Measurements from ENCODE around the gene DHRS1. TPM values are rescaled to one million over a fixed set of nuclear protein-coding genes. Genes with fewer than 3 reads are reported as not detected.
"Not testable (repeated sequence)": the region's sequence is repeated elsewhere in the genome, so short reads cannot be mapped to it uniquely, and the experiment has no call there.

The DHRS1 gene
- total RNA-seq, 1 donor from 2014 or later = 6.3 TPM

GRCh38 chr14:24251880-24252288 lies 47.7 kb downstream of the DHRS1 start:
- Histone ChIP-seq H3K27me3 (ENCODE audit: control insufficient read depth in 3 of 3, insufficient read depth in 3 of 3, low read length in 3 of 3) (no peaks in the 10 kb centered on the region), H3K4me1 (ENCODE audit: control insufficient read depth in 3 of 3, insufficient read depth in 3 of 3, low read length in 3 of 3) (no peaks in the 10 kb centered on the region), H3K9ac (ENCODE audit: low read depth in 1 of 3, low read length in 3 of 3) (no peak overlapping the region), H3K4me3 (ENCODE audit: low read length in 3 of 3) (no peak overlapping the region), H3K27ac (ENCODE audit: low read depth, low read length) (no peak overlapping the region), H3K9me3 (ENCODE audit: control insufficient read depth in 3 of 3, low read length in 3 of 3) (no peaks in the 10 kb centered on the region), H3K36me3 (ENCODE audit: control insufficient read depth in 3 of 3, insufficient read depth in 3 of 3, low read length in 3 of 3) (peaks cover 3 to 9% (median 5%) of the 10 kb centered on the region in 3 donors)

GRCh38 chr14:24250354-24250753 lies 49.2 kb downstream of the DHRS1 start:
- no peak overlapping the region for H3K4me3 ChIP-seq (ENCODE audit: low read length in 3 of 3)
- no peak overlapping the region for H3K27ac ChIP-seq (ENCODE audit: low read depth, low read length)
- no peaks in the 10 kb centered on the region for H3K9me3 ChIP-seq (ENCODE audit: control insufficient read depth in 3 of 3, low read length in 3 of 3)
- no peaks in the 10 kb centered on the region for H3K27me3 ChIP-seq (ENCODE audit: control insufficient read depth in 3 of 3, insufficient read depth in 3 of 3, low read length in 3 of 3)
- H3K4me1 ChIP-seq (ENCODE audit: control insufficient read depth in 3 of 3, insufficient read depth in 3 of 3, low read length in 3 of 3) = no peaks in the 10 kb centered on the region
- H3K9ac ChIP-seq (ENCODE audit: low read depth in 1 of 3, low read length in 3 of 3) = no peak overlapping the region
- H3K36me3 ChIP-seq (ENCODE audit: control insufficient read depth in 3 of 3, insufficient read depth in 3 of 3, low read length in 3 of 3) = peaks cover 3 to 9% (median 5%) of the 10 kb centered on the region in 3 donors

GRCh38 chr14:24249230-24250021 lies 50.2 kb downstream of the DHRS1 start:
- no peaks in the 10 kb centered on the region for H3K4me1 ChIP-seq (ENCODE audit: control insufficient read depth in 3 of 3, insufficient read depth in 3 of 3, low read length in 3 of 3)
- no peak overlapping the region for H3K9ac ChIP-seq (ENCODE audit: low read depth in 1 of 3, low read length in 3 of 3)
- H3K27ac ChIP-seq (ENCODE audit: low read depth, low read length) = no peak overlapping the region
- no peaks in the 10 kb centered on the region for H3K27me3 ChIP-seq (ENCODE audit: control insufficient read depth in 3 of 3, insufficient read depth in 3 of 3, low read length in 3 of 3)
- H3K9me3 ChIP-seq (ENCODE audit: control insufficient read depth in 3 of 3, low read length in 3 of 3) = no peaks in the 10 kb centered on the region
- H3K4me3 ChIP-seq (ENCODE audit: low read length in 3 of 3) = no peak overlapping the region
- peaks cover 0 to 2% (median 2%) of the 10 kb centered on the region in 3 donors for H3K36me3 ChIP-seq (ENCODE audit: control insufficient read depth in 3 of 3, insufficient read depth in 3 of 3, low read length in 3 of 3)

- Histone ChIP-seq H3K9me3 (ENCODE audit: control insufficient read depth in 3 of 3, low read length in 3 of 3) (no peaks in the 10 kb centered on the region), H3K4me3 (ENCODE audit: low read length in 3 of 3) (no peak overlapping the region), H3K27ac (ENCODE audit: low read depth, low read length) (no peak overlapping the region), H3K27me3 (ENCODE audit: control insufficient read depth in 3 of 3, insufficient read depth in 3 of 3, low read length in 3 of 3) (no peaks in the 10 kb centered on the region), H3K4me1 (ENCODE audit: control insufficient read depth in 3 of 3, insufficient read depth in 3 of 3, low read length in 3 of 3) (peaks cover 6 to 9% (median 6%) of the 10 kb centered on the region in 3 donors), H3K9ac (ENCODE audit: low read depth in 1 of 3, low read length in 3 of 3) (no peak overlapping the region), H3K36me3 (ENCODE audit: control insufficient read depth in 3 of 3, insufficient read depth in 3 of 3, low read length in 3 of 3) (peaks cover 0 to 2% (median 0%) of the 10 kb centered on the region in 3 donors)
Measured at GRCh38 chr14:24247422-24247821, 52.2 kb downstream of the DHRS1 start.

GRCh38 chr14:24246765-24247212 lies 52.8 kb downstream of the DHRS1 start:
- Histone ChIP-seq H3K4me3 (ENCODE audit: low read length in 3 of 3) (no peak overlapping the region), H3K27me3 (ENCODE audit: control insufficient read depth in 3 of 3, insufficient read depth in 3 of 3, low read length in 3 of 3) (no peaks in the 10 kb centered on the region), H3K4me1 (ENCODE audit: control insufficient read depth in 3 of 3, insufficient read depth in 3 of 3, low read length in 3 of 3) (peaks cover 8 to 11% (median 9%) of the 10 kb centered on the region in 3 donors), H3K9ac (ENCODE audit: low read depth in 1 of 3, low read length in 3 of 3) (no peak overlapping the region), H3K27ac (ENCODE audit: low read depth, low read length) (no peak overlapping the region), H3K36me3 (ENCODE audit: control insufficient read depth in 3 of 3, insufficient read depth in 3 of 3, low read length in 3 of 3) (peaks cover 0 to 2% (median 0%) of the 10 kb centered on the region in 3 donors), H3K9me3 (ENCODE audit: control insufficient read depth in 3 of 3, low read length in 3 of 3) (no peaks in the 10 kb centered on the region)

GRCh38 chr14:24245350-24245749 lies 54.2 kb downstream of the DHRS1 start:
- H3K4me3 ChIP-seq (ENCODE audit: low read length in 3 of 3); H3K9me3 ChIP-seq (ENCODE audit: control insufficient read depth in 3 of 3, low read length in 3 of 3); H3K9ac ChIP-seq (ENCODE audit: low read depth in 1 of 3, low read length in 3 of 3); H3K27me3 ChIP-seq (ENCODE audit: control insufficient read depth in 3 of 3, insufficient read depth in 3 of 3, low read length in 3 of 3); H3K36me3 ChIP-seq (ENCODE audit: control insufficient read depth in 3 of 3, insufficient read depth in 3 of 3, low read length in 3 of 3); H3K27ac ChIP-seq (ENCODE audit: low read depth, low read length): not testable (repeated sequence)
- H3K4me1 ChIP-seq (ENCODE audit: control insufficient read depth in 3 of 3, insufficient read depth in 3 of 3, low read length in 3 of 3) = peaks cover 21 to 26% (median 23%) of the 10 kb centered on the region in 3 donors

- Histone ChIP-seq H3K4me3 (ENCODE audit: low read length in 3 of 3) (peak overlapping the region; percentile 80 to 96 (median 96)), H3K9ac (ENCODE audit: low read depth in 1 of 3, low read length in 3 of 3) (peak overlapping the region; percentile 95 to 99 (median 97)), H3K4me1 (ENCODE audit: control insufficient read depth in 3 of 3, insufficient read depth in 3 of 3, low read length in 3 of 3) (peaks cover 28 to 39% (median 37%) of the 10 kb centered on the region in 3 donors), H3K36me3 (ENCODE audit: control insufficient read depth in 3 of 3, insufficient read depth in 3 of 3, low read length in 3 of 3) (peaks cover 27 to 28% (median 28%) of the 10 kb centered on the region in 3 donors), H3K27me3 (ENCODE audit: control insufficient read depth in 3 of 3, insufficient read depth in 3 of 3, low read length in 3 of 3) (no peaks in the 10 kb centered on the region), H3K27ac (ENCODE audit: low read depth, low read length) (peak overlapping the region; percentile 100), H3K9me3 (ENCODE audit: control insufficient read depth in 3 of 3, low read length in 3 of 3) (no peaks in the 10 kb centered on the region)
Measured at GRCh38 chr14:24243336-24243836, 56.2 kb downstream of the DHRS1 start.

- H3K36me3 ChIP-seq (ENCODE audit: control insufficient read depth in 3 of 3, insufficient read depth in 3 of 3, low read length in 3 of 3) = peaks cover 39 to 43% (median 41%) of the 10 kb centered on the region in 3 donors
- no peaks in the 10 kb centered on the region for H3K9me3 ChIP-seq (ENCODE audit: control insufficient read depth in 3 of 3, low read length in 3 of 3)
- peaks cover 40 to 52% (median 49%) of the 10 kb centered on the region in 3 donors for H3K4me1 ChIP-seq (ENCODE audit: control insufficient read depth in 3 of 3, insufficient read depth in 3 of 3, low read length in 3 of 3)
- peak overlapping the region; percentile 80 to 96 (median 96) for H3K4me3 ChIP-seq (ENCODE audit: low read length in 3 of 3)
- peak overlapping the region; percentile 100 for H3K27ac ChIP-seq (ENCODE audit: low read depth, low read length)
- H3K27me3 ChIP-seq (ENCODE audit: control insufficient read depth in 3 of 3, insufficient read depth in 3 of 3, low read length in 3 of 3) = no peaks in the 10 kb centered on the region
- H3K9ac ChIP-seq (ENCODE audit: low read depth in 1 of 3, low read length in 3 of 3) = peak overlapping the region; percentile 95 to 99 (median 97)
Measured at GRCh38 chr14:24241829-24242443, 57.6 kb downstream of the DHRS1 start.
